ENCODE results near the gene NDUFB6.

DNA sequence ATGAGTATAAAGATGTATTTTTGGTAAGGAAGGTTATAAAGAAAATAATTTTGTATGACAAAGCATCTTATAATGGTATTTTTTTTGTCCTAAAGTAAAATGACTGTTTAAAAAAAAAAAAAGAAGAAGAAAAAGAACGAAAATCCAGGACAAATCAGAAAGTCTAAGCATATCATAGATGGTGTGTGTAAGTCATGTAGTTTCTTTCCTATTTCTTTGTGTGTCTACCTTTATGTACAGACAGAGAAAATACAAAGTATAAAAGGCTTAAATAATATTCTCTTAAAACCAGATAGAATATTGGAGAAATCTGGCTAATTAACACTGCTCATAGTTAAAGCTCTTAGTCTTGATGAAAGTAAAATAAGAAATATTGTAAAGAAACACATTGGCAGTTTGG is 54.7 kb downstream of the NDUFB6 start:
- TF ChIP-seq, protein P1, sequence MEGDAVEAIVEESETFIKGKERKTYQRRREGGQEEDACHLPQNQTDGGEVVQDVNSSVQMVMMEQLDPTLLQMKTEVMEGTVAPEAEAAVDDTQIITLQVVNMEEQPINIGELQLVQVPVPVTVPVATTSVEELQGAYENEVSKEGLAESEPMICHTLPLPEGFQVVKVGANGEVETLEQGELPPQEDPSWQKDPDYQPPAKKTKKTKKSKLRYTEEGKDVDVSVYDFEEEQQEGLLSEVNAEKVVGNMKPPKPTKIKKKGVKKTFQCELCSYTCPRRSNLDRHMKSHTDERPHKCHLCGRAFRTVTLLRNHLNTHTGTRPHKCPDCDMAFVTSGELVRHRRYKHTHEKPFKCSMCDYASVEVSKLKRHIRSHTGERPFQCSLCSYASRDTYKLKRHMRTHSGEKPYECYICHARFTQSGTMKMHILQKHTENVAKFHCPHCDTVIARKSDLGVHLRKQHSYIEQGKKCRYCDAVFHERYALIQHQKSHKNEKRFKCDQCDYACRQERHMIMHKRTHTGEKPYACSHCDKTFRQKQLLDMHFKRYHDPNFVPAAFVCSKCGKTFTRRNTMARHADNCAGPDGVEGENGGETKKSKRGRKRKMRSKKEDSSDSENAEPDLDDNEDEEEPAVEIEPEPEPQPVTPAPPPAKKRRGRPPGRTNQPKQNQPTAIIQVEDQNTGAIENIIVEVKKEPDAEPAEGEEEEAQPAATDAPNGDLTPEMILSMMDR (IDR thresholded peaks at IDR 0.05; ENCODE audit: poor library complexity) = no peak
- no peak for TF ChIP-seq EZH2phosphoT487 (IDR thresholded peaks at IDR 0.05; ENCODE audit: low read depth, severe bottlenecking, unreplicated experiment)
- no peak for TF ChIP-seq EZH2 (IDR thresholded peaks at IDR 0.05; ENCODE audit: borderline replicate concordance)

All from hepatocyte (in vitro differentiated cells).